Measurements from ENCODE around the gene NRN1L.

- TF ChIP-seq CTCF (conservative IDR thresholded peaks at IDR 0.05; ENCODE audit: low read length) (no peak), EZH2phosphoT487 (IDR thresholded peaks at IDR 0.05; ENCODE audit: borderline replicate concordance) (no peak)
These were observed 27.0 kb upstream of the NRN1L start for GRCh38 chr16:67857547-67858233.

All from Loucy (cell line).